Right hindlimb (tissue), 1 donor: Measurements from ENCODE around the gene VAPA.

Experiments
- DNase-seq: peaks from one replicate; pipeline ENCODE4 v3.0.0-alpha.2; 2018

Gene VAPA

GRCh38 chr18:9913526-9914333, at the start of gene VAPA:
VAPA (plus strand) TSS chr18:9914016; CDS start chr18:9914257, 241 bp downstream.
- peak; percentile 98 for DNase-seq

- DNase-seq = no peak
Measured at GRCh38 chr18:9865764-9866490, 47.9 kb upstream of the VAPA start.

- DNase-seq = no peak
Measured at GRCh38 chr18:9866627-9867026, 47.2 kb upstream of the VAPA start.

GRCh38 chr18:9867071-9867594, 46.7 kb upstream of the VAPA start:
- DNase-seq = no peak

- DNase-seq = no peak
Measured at GRCh38 chr18:9868857-9869714, 44.7 kb upstream of the VAPA start.

- DNase-seq = no peak
Measured at GRCh38 chr18:9869715-9870430, 43.9 kb upstream of the VAPA start.

GRCh38 chr18:9870431-9871008, 43.3 kb upstream of the VAPA start:
- DNase-seq = no peak

- no peak for DNase-seq
Measured at GRCh38 chr18:9871244-9871746, 42.5 kb upstream of the VAPA start.

- DNase-seq = no peak
Measured at GRCh38 chr18:9872823-9873222, 41.0 kb upstream of the VAPA start.

GRCh38 chr18:9874728-9875127, 39.1 kb upstream of the VAPA start:
- DNase-seq = no peak

- DNase-seq = no peak
Measured at GRCh38 chr18:9876212-9876866, 37.5 kb upstream of the VAPA start.

GRCh38 chr18:9876867-9877654, 36.8 kb upstream of the VAPA start:
- peak; percentile 35 for DNase-seq

GRCh38 chr18:9877655-9878014, 36.2 kb upstream of the VAPA start:
- no peak for DNase-seq

GRCh38 chr18:9878095-9878494, 35.7 kb upstream of the VAPA start:
- no peak for DNase-seq

- no peak for DNase-seq
Measured at GRCh38 chr18:9878783-9879242, 35.0 kb upstream of the VAPA start.

GRCh38 chr18:9884090-9884489, 29.7 kb upstream of the VAPA start:
- no peak for DNase-seq

- DNase-seq = no peak
Measured at GRCh38 chr18:9884532-9885140, 29.2 kb upstream of the VAPA start.

GRCh38 chr18:9885170-9886004, 28.4 kb upstream of the VAPA start, which contains the start of gene TXNDC2:
TXNDC2 (plus strand) TSS chr18:9885973; CDS start chr18:9886681, 708 bp downstream.
- DNase-seq = no peak

- DNase-seq = no peak
Measured at GRCh38 chr18:9886005-9886348, 27.8 kb upstream of the VAPA start.
